HepG2 (cell line): ENCODE measurements around the gene ZFP3. TPM values are rescaled to one million over a fixed set of nuclear protein-coding genes. Genes with fewer than 3 reads are reported as not detected.

Source experiments
- ATAC-seq: fragments of 200-7000 bp; cut with Tn5 transposase; 3 replicates; pipeline ENCODE4 v1.9.1; 2020; ENCODE audit warnings: mild to moderate bottlenecking, moderate library complexity
- BruUV-seq: library from RNA; stranded (reverse); fragments of 400-500 nt; replicated peaks from 2 replicates; lab custom pipeline; 2021; lab: Mats Ljungman, UMichigan
- CTCF ChIA-PET: fragments of 300-600 bp; formaldehyde crosslinking; extraction: SDS; loops from one replicate; lab custom pipeline; 2021; ENCODE audit warnings: low total read pairs, inconsistent platforms, low intra/inter-chr PET ratio; lab: Yijun Ruan, JAX
- POLR2A ChIA-PET: fragments of 350-600 bp; sonication (Branson Sonifier 250); formaldehyde crosslinking; loops from one replicate; lab custom pipeline; 2020; ENCODE audit warnings: antibody characterized with exemption, inconsistent platforms; lab: Yijun Ruan, JAX
- DNase-seq: peaks from one replicate; pipeline ENCODE4 v3.0.0-alpha.2; 2015; ENCODE audit warnings: low spot score
- FAIRE-seq: peaks from 3 replicates; lab custom pipeline; 2011; peaks lifted over from hg19 to GRCh38; lab: Jason Lieb, UNC
- H2AFZ ChIP-seq: one replicate; pipeline ENCODE4 v1.6.1; 2011; ENCODE audit warnings: low read length, inconsistent platforms
- H3K27ac ChIP-seq: fragments of 300-600 bp; 3 replicates; pipeline ENCODE4 v1.8.0; 2011; ENCODE audit warnings: mixed run types, mild to moderate bottlenecking, mixed read lengths, low read length, inconsistent platforms; ENCODE audit not compliant: insufficient read depth; ENCODE audit errors: extremely low read length
- H3K27me3 ChIP-seq, 2 experiments: fragments of 200-600 bp in 1 of 2; 2 replicates in 1 of 2; 3 replicates in 1 of 2; pipeline versions ENCODE4 v1.6.0 to v1.8.0; 2011; ENCODE audit warnings: low read length in 2 of 2, mild to moderate bottlenecking in 2 of 2, moderate library complexity in 2 of 2, inconsistent platforms in 1 of 2; ENCODE audit not compliant: insufficient read depth in 2 of 2, control insufficient read depth in 1 of 2
- H3K36me3 ChIP-seq, 2 experiments: fragments of 200-600 bp in 1 of 2; replicated peaks in 1 of 2; 2 replicates in 1 of 2; 3 replicates in 1 of 2; pipeline versions ENCODE4 v1.5.1 to v1.8.0; 2011; ENCODE audit warnings: low read length in 2 of 2, inconsistent platforms in 1 of 2; ENCODE audit not compliant: insufficient read depth in 2 of 2, control insufficient read depth in 1 of 2
- H3K4me1 ChIP-seq: 2 replicates; pipeline ENCODE4 v1.5.1; 2012; ENCODE audit warnings: low read length, inconsistent platforms; ENCODE audit not compliant: insufficient read depth
- H3K4me2 ChIP-seq: 2 replicates; pipeline ENCODE4 v1.6.0; 2011; ENCODE audit warnings: low read depth, low read length, inconsistent platforms
- H3K4me3 ChIP-seq, 3 experiments: fragments of 200-600 bp in 1 of 3; sonication (generic), shearing (Covaris generic) in 1 of 3; replicated peaks in 1 of 3; 2 replicates each; pipeline ENCODE4 v1.5.1; 2011 to 2016; ENCODE audit warnings: low read length in 3 of 3, inconsistent platforms in 2 of 3, low read depth in 2 of 3, mild to moderate bottlenecking in 2 of 3, control low read depth in 1 of 3, mixed read lengths in 1 of 3; ENCODE audit not compliant: insufficient read depth in 1 of 3
- H3K79me2 ChIP-seq: one replicate; pipeline ENCODE4 v1.6.1; 2011; ENCODE audit warnings: low read length, inconsistent platforms; ENCODE audit not compliant: insufficient read depth
- H3K9ac ChIP-seq: 2 replicates; pipeline ENCODE4 v1.6.0; 2011; ENCODE audit warnings: mild to moderate bottlenecking, low read depth, low read length, inconsistent platforms; ENCODE audit not compliant: insufficient read depth
- H3K9me3 ChIP-seq: 2 replicates; pipeline ENCODE4 v1.5.1; 2012; ENCODE audit warnings: mild to moderate bottlenecking, low read length
- H4K20me1 ChIP-seq: 2 replicates; pipeline ENCODE4 v1.6.0; 2011; ENCODE audit warnings: inconsistent platforms, mild to moderate bottlenecking, low read length, moderate library complexity; ENCODE audit not compliant: insufficient read depth
- HNRNPLL ChIP-seq: fragments of 200-400 bp; formaldehyde crosslinking; IDR thresholded peaks from 2 replicates; pipeline ENCODE4 v1.6.1; 2017; ENCODE audit warnings: mild to moderate bottlenecking, low read depth, low read length; ENCODE audit not compliant: poor library complexity, severe bottlenecking
- ISX ChIP-seq: sonication (generic); formaldehyde crosslinking; conservative IDR thresholded peaks from 2 replicates; pipeline ENCODE4 v1.5.0; 2020; ENCODE audit warnings: missing genetic modification reagents
- PHF20 ChIP-seq: sonication (generic); formaldehyde crosslinking; IDR thresholded peaks from 2 replicates; pipeline ENCODE4 v1.5.0; 2020; ENCODE audit warnings: mild to moderate bottlenecking, missing genetic modification reagents
- SP1 ChIP-seq, 2 experiments: fragments of 450-650 bp in 1 of 2; sonication (generic) in 1 of 2; formaldehyde crosslinking in 1 of 2; IDR thresholded peaks; 2 replicates each; pipeline versions ENCODE4 v1.4.0 to v1.6.1; 2016 to 2020; ENCODE audit warnings: missing genetic modification reagents in 1 of 2
- ZBTB7B ChIP-seq: sonication (generic); formaldehyde crosslinking; IDR thresholded peaks from 2 replicates; pipeline ENCODE4 v1.4.0; 2020; ENCODE audit warnings: missing genetic modification reagents
- ZNF101 ChIP-seq: sonication (generic); formaldehyde crosslinking; IDR thresholded peaks from 2 replicates; pipeline ENCODE4 v1.4.0; 2020; ENCODE audit warnings: mild to moderate bottlenecking, low read depth, missing genetic modification reagents, borderline replicate concordance
- WGBS: methylation state at CpG from one replicate; pipeline ENCODE4 v1.1.6; 2017; ENCODE audit warnings: low lambda C conversion rate; 5-methylcytosine and 5-hydroxymethylcytosine counted together
- in situ Hi-C: cut with HindIII; loops from 2 replicates; pipeline ENCODE4 v1.10.0; 2017; ENCODE audit warnings: low pct_unique_long_range_greater_than_20kb; ENCODE audit not compliant: extremely low pct_ligation_motif_present
- intact Hi-C: fragments of 100-400 bp; cut with micrococcal nuclease; formaldehyde crosslinking; loops from one replicate; pipeline ENCODE4 v1.10.0; 2022; ENCODE audit not compliant: unreplicated experiment
- polyA plus RNA-seq, 8 experiments: library from polyadenylated mRNA; depleted of rRNA in 3 of 8; stranded (reverse) in 7 of 8; unstranded in 1 of 8; fragments of >200 nt; fragmentation: Illumina TruSeq in 4 of 8; extraction: Trizol in 4 of 8; gene quantifications; 2 replicates each; pipeline versions ENCODE4 v1.2.1 to v1.2.3, GENCODE V29; 2011 to 2016; ENCODE audit warnings: low read depth in 4 of 8, missing spikeins in 1 of 8, mixed read lengths in 1 of 8; ENCODE audit not compliant: insufficient read depth in 1 of 8
- total RNA-seq, 5 experiments: library from RNA; depleted of rRNA; stranded (reverse); fragments of >200 nt; fragmentation: Illumina TruSeq; extraction: Trizol; gene quantifications; 2 replicates each; pipeline ENCODE4 v1.2.3, GENCODE V29; 2016; ENCODE audit warnings: low read depth in 1 of 5
- TF ChIP-seq, protein P1 (sequence below): sonication (generic); formaldehyde crosslinking; IDR thresholded peaks from 2 replicates; pipeline ENCODE4 v1.5.0; 2020; ENCODE audit warnings: missing genetic modification reagents, mild to moderate bottlenecking, borderline replicate concordance
- TF ChIP-seq, protein P2 (sequence below), 2 experiments: fragments of 450-650 bp in 1 of 2; sonication (generic) in 1 of 2; formaldehyde crosslinking; IDR thresholded peaks; 2 replicates each; pipeline versions ENCODE4 v1.5.0 to v1.8.0; 2020 to 2022; ENCODE audit warnings: mild to moderate bottlenecking in 1 of 2, missing genetic modification reagents in 1 of 2
- TF ChIP-seq, protein P3 (sequence below): sonication (generic); formaldehyde crosslinking; IDR thresholded peaks from 2 replicates; pipeline ENCODE4 v1.4.0; 2020; ENCODE audit warnings: missing genetic modification reagents

The ZFP3 gene
- total and polyA plus RNA-seq, 2 of the 13 experiments (the other 11 are each of a cell fraction or from before 2014, with no cell fraction given): not detected

DNA sequence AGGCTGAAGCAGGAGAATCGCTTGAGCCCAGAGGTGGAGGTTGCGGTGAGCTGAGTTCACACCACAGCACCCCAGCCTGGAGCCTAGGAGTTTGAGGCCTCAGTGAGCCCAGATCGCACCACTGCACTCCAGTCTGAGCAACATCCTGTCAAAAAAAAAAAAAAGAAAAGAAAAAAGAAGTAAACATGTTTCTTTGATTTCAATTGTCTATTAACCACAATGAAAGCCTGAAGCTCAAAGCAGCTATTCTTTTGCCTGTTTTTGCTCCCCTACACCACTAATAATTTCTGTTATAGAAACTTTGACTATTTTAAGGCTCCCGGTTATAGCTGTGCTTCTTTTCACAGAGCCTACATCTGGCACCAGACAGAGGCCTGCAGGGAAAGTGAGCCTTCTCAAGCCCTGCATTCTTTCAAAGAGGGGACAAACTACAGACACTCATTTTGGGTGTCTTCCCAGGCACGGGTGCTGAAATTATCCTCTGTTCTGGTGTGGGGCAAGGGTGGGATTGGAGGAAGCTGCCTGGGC lies 28.9 kb upstream of the ZFP3 start (continued):
- TF ChIP-seq, protein P1, sequence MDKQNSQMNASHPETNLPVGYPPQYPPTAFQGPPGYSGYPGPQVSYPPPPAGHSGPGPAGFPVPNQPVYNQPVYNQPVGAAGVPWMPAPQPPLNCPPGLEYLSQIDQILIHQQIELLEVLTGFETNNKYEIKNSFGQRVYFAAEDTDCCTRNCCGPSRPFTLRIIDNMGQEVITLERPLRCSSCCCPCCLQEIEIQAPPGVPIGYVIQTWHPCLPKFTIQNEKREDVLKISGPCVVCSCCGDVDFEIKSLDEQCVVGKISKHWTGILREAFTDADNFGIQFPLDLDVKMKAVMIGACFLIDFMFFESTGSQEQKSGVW (CRISPR knock-in tag): no peak
- TF ChIP-seq ISX: no peak
- TF ChIP-seq, protein P2, sequence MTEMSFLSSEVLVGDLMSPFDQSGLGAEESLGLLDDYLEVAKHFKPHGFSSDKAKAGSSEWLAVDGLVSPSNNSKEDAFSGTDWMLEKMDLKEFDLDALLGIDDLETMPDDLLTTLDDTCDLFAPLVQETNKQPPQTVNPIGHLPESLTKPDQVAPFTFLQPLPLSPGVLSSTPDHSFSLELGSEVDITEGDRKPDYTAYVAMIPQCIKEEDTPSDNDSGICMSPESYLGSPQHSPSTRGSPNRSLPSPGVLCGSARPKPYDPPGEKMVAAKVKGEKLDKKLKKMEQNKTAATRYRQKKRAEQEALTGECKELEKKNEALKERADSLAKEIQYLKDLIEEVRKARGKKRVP (CRISPR knock-in tag; IDR thresholded peaks at IDR 0.05): no peak

DNA sequence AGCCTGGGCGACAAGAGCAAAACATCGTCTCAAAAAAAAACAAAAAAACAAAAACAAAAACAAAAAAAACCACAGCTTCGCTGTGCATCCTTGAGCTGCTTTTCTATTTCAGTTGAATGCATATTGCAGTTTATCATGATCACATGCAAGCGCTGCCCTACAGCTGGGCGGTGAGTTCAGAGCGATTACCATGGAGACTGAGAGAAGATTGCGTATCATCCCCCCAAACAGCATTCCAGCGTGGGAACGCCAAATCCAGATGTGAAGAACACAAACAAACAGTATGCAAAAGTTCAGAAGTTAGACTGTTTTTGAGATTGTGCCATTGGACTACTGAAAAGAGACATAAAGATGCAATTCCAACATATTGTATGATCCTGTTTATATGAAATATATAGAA lies 28.0 kb upstream of the ZFP3 start:
- Histone ChIP-seq H4K20me1 (no peaks in the 10 kb centered on the region), H3K4me1 (peaks cover 22% of the 10 kb centered on the region), H3K79me2 (no peaks in the 10 kb centered on the region), H3K27me3 (no peaks in the 10 kb centered on the region; a peak in 1 of 5 replicates), H3K9ac (no peak overlapping the region), H3K27ac (no peak overlapping the region), H3K4me3 (no peak overlapping the region), H3K36me3 (no peaks in the 10 kb centered on the region), H3K4me2 (no peak overlapping the region), H3K9me3 (no peaks in the 10 kb centered on the region), H2AFZ (no peak overlapping the region)
- intact Hi-C loops: no loop called here
- ChIA-PET POLR2A (no interaction called here), CTCF (no interaction called here)
- in situ Hi-C loops: loop anchor here (10.0 kb wide), 1 partner anchor 145 kb away; the partner anchor contains the start of gene CHRNE
- TF ChIP-seq HNRNPLL (no peak), SP1 (IDR thresholded peaks at IDR 0.05) (no peak), SP1 (CRISPR knock-in tag; IDR thresholded peaks at IDR 0.05) (no peak), ZNF101 (CRISPR knock-in tag) (no peak), PHF20 (CRISPR knock-in tag) (no peak), ZBTB7B (CRISPR knock-in tag) (no peak)
- TF ChIP-seq, protein P3, sequence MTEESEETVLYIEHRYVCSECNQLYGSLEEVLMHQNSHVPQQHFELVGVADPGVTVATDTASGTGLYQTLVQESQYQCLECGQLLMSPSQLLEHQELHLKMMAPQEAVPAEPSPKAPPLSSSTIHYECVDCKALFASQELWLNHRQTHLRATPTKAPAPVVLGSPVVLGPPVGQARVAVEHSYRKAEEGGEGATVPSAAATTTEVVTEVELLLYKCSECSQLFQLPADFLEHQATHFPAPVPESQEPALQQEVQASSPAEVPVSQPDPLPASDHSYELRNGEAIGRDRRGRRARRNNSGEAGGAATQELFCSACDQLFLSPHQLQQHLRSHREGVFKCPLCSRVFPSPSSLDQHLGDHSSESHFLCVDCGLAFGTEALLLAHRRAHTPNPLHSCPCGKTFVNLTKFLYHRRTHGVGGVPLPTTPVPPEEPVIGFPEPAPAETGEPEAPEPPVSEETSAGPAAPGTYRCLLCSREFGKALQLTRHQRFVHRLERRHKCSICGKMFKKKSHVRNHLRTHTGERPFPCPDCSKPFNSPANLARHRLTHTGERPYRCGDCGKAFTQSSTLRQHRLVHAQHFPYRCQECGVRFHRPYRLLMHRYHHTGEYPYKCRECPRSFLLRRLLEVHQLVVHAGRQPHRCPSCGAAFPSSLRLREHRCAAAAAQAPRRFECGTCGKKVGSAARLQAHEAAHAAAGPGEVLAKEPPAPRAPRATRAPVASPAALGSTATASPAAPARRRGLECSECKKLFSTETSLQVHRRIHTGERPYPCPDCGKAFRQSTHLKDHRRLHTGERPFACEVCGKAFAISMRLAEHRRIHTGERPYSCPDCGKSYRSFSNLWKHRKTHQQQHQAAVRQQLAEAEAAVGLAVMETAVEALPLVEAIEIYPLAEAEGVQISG: no peak
- no TSS peak for BruUV-seq
- WGBS: 43% methylated on average over 9 of the region's 9 CpGs
- FAIRE-seq (no peak), ATAC-seq (no peak), DNase-seq (no peak)
